ENCODE measurements around the gene CGNL1. TPM values are rescaled to one million over a fixed set of nuclear protein-coding genes. Genes with fewer than 3 reads are reported as not detected.

CGNL1 gene
- total and polyA plus RNA-seq, 2 experiments from 2014 or later: 11.4 to 13.1 TPM

DNA sequence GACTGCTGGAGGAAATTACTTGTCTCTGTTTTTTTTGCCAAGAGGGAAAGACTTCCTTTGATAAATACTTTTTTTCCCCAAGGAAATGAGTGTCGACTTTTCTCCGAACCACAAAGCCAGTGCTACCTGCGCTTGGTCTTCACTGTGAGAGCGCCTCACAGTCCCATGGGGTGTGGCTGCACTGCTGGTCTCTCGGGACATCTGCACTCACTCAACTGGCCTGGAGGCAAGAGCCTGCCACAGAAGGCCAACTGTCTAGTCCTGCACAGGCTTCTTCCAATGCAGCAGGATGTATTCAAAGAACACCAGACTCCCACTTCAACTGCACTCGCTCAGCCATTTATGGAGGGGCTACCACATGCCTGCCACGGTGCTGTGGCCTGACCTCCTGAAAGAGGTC lies 40.6 kb upstream of the CGNL1 start:
- Histone ChIP-seq H3K27me3 (no peaks in the 10 kb centered on the region), H3K4me1 (ENCODE audit: insufficient read depth) (peaks cover 3% of the 10 kb centered on the region), H3K27ac (no peak overlapping the region), H3K4me2 (no peak overlapping the region), H3K4me3 (no peak overlapping the region), H2AFZ (no peak overlapping the region), H3K36me3 (replicated peaks; ENCODE audit: insufficient read depth, low read depth) (no peaks in the 10 kb centered on the region), H3K79me2 (no peaks in the 10 kb centered on the region), H3K9me3 (ENCODE audit: low read depth) (no peaks in the 10 kb centered on the region), H3K9me2 (replicated peaks; ENCODE audit: insufficient read depth) (no peaks in the 10 kb centered on the region), H4K20me1 (ENCODE audit: insufficient read depth, poor library complexity, severe bottlenecking) (no peaks in the 10 kb centered on the region)
- no peak for TF ChIP-seq EZH2 (IDR thresholded peaks at IDR 0.05; ENCODE audit: borderline replicate concordance)
- TF ChIP-seq, protein P1, sequence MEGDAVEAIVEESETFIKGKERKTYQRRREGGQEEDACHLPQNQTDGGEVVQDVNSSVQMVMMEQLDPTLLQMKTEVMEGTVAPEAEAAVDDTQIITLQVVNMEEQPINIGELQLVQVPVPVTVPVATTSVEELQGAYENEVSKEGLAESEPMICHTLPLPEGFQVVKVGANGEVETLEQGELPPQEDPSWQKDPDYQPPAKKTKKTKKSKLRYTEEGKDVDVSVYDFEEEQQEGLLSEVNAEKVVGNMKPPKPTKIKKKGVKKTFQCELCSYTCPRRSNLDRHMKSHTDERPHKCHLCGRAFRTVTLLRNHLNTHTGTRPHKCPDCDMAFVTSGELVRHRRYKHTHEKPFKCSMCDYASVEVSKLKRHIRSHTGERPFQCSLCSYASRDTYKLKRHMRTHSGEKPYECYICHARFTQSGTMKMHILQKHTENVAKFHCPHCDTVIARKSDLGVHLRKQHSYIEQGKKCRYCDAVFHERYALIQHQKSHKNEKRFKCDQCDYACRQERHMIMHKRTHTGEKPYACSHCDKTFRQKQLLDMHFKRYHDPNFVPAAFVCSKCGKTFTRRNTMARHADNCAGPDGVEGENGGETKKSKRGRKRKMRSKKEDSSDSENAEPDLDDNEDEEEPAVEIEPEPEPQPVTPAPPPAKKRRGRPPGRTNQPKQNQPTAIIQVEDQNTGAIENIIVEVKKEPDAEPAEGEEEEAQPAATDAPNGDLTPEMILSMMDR (IDR thresholded peaks at IDR 0.05; ENCODE audit: poor library complexity): no peak
- TF ChIP-seq EZH2phosphoT487 (IDR thresholded peaks at IDR 0.05; ENCODE audit: low read depth, severe bottlenecking, unreplicated experiment): no peak
- WGBS (ENCODE audit: low lambda C conversion rate, missing lambda C conversion rate): 65% methylated on average over 7 of the region's 7 CpGs
- no peak for DNase-seq (ENCODE audit: low spot score)

DNA sequence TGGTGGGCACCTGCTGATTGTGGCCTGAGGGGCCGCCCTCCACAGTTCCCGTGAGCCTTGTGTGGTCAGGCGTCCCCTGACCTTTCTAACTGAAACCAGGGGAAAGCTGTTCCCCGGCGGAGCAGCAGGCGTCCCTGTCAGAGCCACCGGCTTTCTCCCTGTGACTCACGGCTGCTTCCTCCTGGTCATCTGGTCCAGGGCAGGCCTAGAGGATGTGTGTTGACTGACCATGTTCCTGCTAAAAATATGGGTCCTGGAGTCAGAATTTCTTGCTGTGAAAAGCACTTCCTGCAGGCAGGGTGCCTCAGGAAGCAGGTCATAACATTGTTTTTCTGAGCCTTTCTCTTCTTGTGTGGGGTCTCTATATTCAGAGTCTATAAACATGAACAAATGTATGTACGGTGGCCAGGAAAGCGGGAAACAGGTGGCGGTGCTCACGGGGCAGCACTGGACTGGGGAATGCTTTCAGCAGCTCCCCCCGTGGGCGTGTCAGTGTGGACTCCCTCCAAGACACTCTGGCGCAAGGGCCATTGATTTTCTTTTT lies 38.4 kb upstream of the CGNL1 start:
- Histone ChIP-seq H4K20me1 (ENCODE audit: insufficient read depth, poor library complexity, severe bottlenecking) (no peaks in the 10 kb centered on the region), H3K9me3 (ENCODE audit: low read depth) (no peaks in the 10 kb centered on the region), H3K4me2 (no peak overlapping the region), H3K79me2 (no peaks in the 10 kb centered on the region), H3K27ac (no peak overlapping the region), H3K4me3 (no peak overlapping the region), H3K4me1 (ENCODE audit: insufficient read depth) (peaks cover 3% of the 10 kb centered on the region), H2AFZ (no peak overlapping the region), H3K27me3 (no peaks in the 10 kb centered on the region), H3K36me3 (replicated peaks; ENCODE audit: insufficient read depth, low read depth) (no peaks in the 10 kb centered on the region), H3K9me2 (replicated peaks; ENCODE audit: insufficient read depth) (no peaks in the 10 kb centered on the region)
- TF ChIP-seq EZH2 (IDR thresholded peaks at IDR 0.05; ENCODE audit: borderline replicate concordance) (no peak), EZH2phosphoT487 (IDR thresholded peaks at IDR 0.05; ENCODE audit: low read depth, severe bottlenecking, unreplicated experiment) (no peak)
- TF ChIP-seq, protein P1 (IDR thresholded peaks at IDR 0.05; ENCODE audit: poor library complexity): no peak
- no peak for DNase-seq (ENCODE audit: low spot score)
- WGBS (ENCODE audit: low lambda C conversion rate, missing lambda C conversion rate): 83% methylated on average over 15 of the region's 15 CpGs

DNA sequence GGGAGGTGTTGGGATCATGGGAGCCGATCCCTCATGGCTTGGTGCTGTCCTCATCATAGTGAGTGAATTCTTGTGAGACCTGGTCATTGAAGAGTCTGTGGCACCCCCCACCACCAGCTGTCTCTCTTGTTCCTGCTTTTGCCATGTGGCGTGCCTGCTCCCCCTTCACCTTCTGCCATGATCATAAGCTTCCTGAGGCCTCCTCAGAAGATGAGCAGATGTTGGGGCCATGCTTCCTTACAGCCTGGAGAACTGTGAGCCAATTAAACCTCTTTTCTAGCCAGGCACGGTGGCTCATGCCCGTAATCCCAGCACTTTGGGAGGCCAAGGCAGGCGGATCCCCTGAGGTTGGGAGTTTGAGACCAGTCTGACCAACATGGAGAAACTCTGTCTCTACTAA lies 37.0 kb upstream of the CGNL1 start:
- 91% methylated on average over 5 of the region's 5 CpGs for WGBS (ENCODE audit: low lambda C conversion rate, missing lambda C conversion rate)
- no peak for TF ChIP-seq EZH2 (IDR thresholded peaks at IDR 0.05; ENCODE audit: borderline replicate concordance)
- TF ChIP-seq, protein P1 (IDR thresholded peaks at IDR 0.05; ENCODE audit: poor library complexity): no peak

More for the DNA sequence above, 37.0 kb upstream of the CGNL1 start:
- no peak overlapping the region for H3K27ac ChIP-seq
- H3K36me3 ChIP-seq (replicated peaks; ENCODE audit: insufficient read depth, low read depth): no peaks in the 10 kb centered on the region
- no peak for DNase-seq (ENCODE audit: low spot score)
- H3K27me3 ChIP-seq: no peaks in the 10 kb centered on the region
- H3K4me2 ChIP-seq: no peak overlapping the region
- H3K4me1 ChIP-seq (ENCODE audit: insufficient read depth): no peaks in the 10 kb centered on the region
- H3K4me3 ChIP-seq: no peak overlapping the region
- H3K79me2 ChIP-seq: no peaks in the 10 kb centered on the region
- no peaks in the 10 kb centered on the region for H4K20me1 ChIP-seq (ENCODE audit: insufficient read depth, poor library complexity, severe bottlenecking)
- H3K9me3 ChIP-seq (ENCODE audit: low read depth): no peaks in the 10 kb centered on the region
- no peaks in the 10 kb centered on the region for H3K9me2 ChIP-seq (replicated peaks; ENCODE audit: insufficient read depth)
- no peak overlapping the region for H2AFZ ChIP-seq

All from hepatocyte (in vitro differentiated cells).